Measurements from ENCODE around the gene FICD. TPM values are rescaled to one million over a fixed set of nuclear protein-coding genes. Genes with fewer than 3 reads are reported as not detected.

Gene FICD
- total and polyA plus RNA-seq, 10 donors, result 1.1 to 12.7 (median 7.7) TPM

DNA sequence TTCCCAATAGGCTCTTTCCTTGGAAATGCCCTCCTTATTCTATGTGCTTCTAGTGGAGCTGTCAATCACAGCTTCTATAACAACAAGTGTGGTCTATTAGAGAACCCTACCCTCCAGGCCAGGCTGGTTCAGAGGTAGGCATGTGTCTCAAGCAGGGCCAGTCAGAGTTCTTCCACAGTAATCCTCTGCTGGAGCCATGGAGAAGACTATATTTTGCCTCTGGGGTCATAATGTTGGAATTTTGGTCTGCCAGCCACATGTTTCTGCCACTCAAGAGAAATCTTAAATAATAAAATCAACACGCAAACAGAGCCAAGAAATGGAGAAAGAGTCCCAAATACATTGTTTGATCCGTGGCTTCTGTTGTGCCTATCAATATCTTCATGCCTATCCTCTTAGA lies 23.8 kb upstream of the FICD start:
- DNase-seq, result no peak
- no peak overlapping the region for H3K4me3 ChIP-seq
- peaks cover 0 to 14% (median 8%) of the 10 kb centered on the region in 8 donors for H3K9me3 ChIP-seq
- no peaks in the 10 kb centered on the region for H3K4me1 ChIP-seq
- no peaks in the 10 kb centered on the region for H3K36me3 ChIP-seq
- intact Hi-C loops (cut with DNase I; ENCODE audit: low total_unique reads), result no loop called here
- H3K27ac ChIP-seq, result no peak overlapping the region
- H3K27me3 ChIP-seq (replicated peaks in 1 of 7), result peaks cover 0 to 29% (median 0%) of the 10 kb centered on the region in 7 donors
- WGBS, 5 donors, result 61 to 84% (median 75%) methylated on average over 2 of the region's 2 CpGs
- TF ChIP-seq POLR2AphosphoS5 (IDR thresholded peaks at IDR 0.05), result no peak
- TF ChIP-seq POLR2A (IDR thresholded peaks at IDR 0.05), result no peak
- TF ChIP-seq, protein P1, sequence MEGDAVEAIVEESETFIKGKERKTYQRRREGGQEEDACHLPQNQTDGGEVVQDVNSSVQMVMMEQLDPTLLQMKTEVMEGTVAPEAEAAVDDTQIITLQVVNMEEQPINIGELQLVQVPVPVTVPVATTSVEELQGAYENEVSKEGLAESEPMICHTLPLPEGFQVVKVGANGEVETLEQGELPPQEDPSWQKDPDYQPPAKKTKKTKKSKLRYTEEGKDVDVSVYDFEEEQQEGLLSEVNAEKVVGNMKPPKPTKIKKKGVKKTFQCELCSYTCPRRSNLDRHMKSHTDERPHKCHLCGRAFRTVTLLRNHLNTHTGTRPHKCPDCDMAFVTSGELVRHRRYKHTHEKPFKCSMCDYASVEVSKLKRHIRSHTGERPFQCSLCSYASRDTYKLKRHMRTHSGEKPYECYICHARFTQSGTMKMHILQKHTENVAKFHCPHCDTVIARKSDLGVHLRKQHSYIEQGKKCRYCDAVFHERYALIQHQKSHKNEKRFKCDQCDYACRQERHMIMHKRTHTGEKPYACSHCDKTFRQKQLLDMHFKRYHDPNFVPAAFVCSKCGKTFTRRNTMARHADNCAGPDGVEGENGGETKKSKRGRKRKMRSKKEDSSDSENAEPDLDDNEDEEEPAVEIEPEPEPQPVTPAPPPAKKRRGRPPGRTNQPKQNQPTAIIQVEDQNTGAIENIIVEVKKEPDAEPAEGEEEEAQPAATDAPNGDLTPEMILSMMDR (IDR thresholded peaks at IDR 0.05 in 8 of 11, conservative IDR thresholded peaks at IDR 0.05 in 3 of 11), result no peak

- intact Hi-C loops (cut with DNase I; ENCODE audit: low total_unique reads), result no loop called here
- H3K9me3 ChIP-seq, result no peaks in the 10 kb centered on the region
These were observed 20.0 kb upstream of the FICD start for GRCh38 chr12:108495054-108495453.

DNA sequence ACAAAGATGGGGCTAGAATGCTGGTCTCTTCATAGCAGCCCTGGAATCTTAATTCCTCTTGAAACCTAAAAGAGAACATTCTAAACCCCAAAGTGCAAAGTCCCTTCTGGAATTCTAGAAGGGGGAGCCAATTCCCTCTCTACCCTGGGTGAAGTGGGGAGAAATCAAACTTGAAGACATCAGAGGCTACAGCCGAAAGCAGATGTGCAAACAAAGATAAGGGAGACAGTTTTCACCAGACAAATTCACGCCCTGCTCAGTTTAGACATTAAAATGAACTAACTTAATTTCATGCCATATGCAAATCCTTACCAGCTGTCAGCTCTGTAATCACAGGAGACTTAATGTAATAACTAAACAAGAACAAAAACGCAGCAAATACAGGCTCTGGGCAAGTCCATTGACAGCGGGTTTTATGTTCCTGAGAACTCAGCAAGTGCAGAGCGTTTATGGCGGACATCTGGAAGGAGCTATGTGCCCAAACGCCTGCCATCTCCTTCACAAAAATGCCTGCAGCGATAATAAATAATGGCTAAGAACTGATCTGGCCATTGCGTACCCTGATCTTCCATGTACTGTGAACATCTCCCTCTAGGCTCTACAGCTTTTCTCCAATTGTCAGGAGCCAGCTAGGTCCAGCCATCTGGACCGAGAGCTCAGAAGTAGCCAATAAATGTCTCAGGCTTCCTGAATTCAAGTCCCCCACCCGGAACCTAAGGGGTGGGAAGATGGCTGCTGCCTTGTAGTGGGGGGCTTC lies 19.1 kb upstream of the FICD start:
- peaks cover 0 to 42% (median 0%) of the 10 kb centered on the region in 7 donors for H3K27me3 ChIP-seq (replicated peaks in 1 of 7)
- DNase-seq, result no peak
- intact Hi-C loops (cut with DNase I; ENCODE audit: low total_unique reads), result no loop called here

More at GRCh38 chr12:108495054-108495453, 20.0 kb upstream of the FICD start:
- no peaks in the 10 kb centered on the region for H3K4me1 ChIP-seq
- H3K36me3 ChIP-seq, result no peaks in the 10 kb centered on the region
- peaks cover 0 to 46% (median 0%) of the 10 kb centered on the region in 7 donors for H3K27me3 ChIP-seq (replicated peaks in 1 of 7)
- H3K4me3 ChIP-seq, result no peak overlapping the region
- 32 to 64% (median 40%) methylated on average over 1 of the region's 1 CpG for whole genome bisulfite sequencing, 5 donors
- H3K27ac ChIP-seq, result no peak overlapping the region
- TF ChIP-seq, protein P1 (IDR thresholded peaks at IDR 0.05 in 8 of 11, conservative IDR thresholded peaks at IDR 0.05 in 3 of 11), result peak in 6 of 11 experiments; percentile 10 to 54 (median 44)
- no peak for TF ChIP-seq POLR2AphosphoS5 (IDR thresholded peaks at IDR 0.05)
- DNase-seq, result no peak

DNA sequence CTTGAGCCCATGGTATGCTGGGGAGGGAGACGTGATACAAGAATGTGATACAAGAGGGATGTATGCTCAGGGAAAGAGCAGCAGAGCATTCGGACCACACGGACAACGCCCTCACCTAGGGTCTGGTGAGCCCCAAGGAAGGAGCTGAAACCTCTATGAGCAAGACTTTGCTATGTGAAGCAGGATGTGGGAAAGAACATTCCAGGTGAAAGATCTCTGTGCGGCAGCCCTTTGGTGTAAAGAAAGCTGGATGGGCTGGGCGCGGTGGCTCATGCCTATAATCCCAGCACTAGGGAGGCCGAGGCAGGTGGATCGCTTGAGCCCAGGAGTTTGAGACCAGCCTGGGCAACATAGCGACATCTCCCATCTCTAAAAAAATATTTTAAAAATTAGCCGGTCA lies 16.9 kb upstream of the FICD start:
- Histone ChIP-seq H3K27ac (no peak overlapping the region), H3K4me1 (no peaks in the 10 kb centered on the region), H3K4me3 (no peak overlapping the region), H3K36me3 (no peaks in the 10 kb centered on the region), H3K27me3 (replicated peaks in 1 of 7) (peaks cover 0 to 42% (median 0%) of the 10 kb centered on the region in 7 donors), H3K9me3 (peaks cover 2 to 18% (median 12%) of the 10 kb centered on the region in 8 donors)
- TF ChIP-seq, protein P1 (IDR thresholded peaks at IDR 0.05 in 8 of 11, conservative IDR thresholded peaks at IDR 0.05 in 3 of 11), result no peak
- no peak for TF ChIP-seq POLR2AphosphoS5 (IDR thresholded peaks at IDR 0.05)
- no peak for TF ChIP-seq POLR2A (IDR thresholded peaks at IDR 0.05)
- no peak for DNase-seq
- intact Hi-C loops (cut with DNase I; ENCODE audit: low total_unique reads), result no loop called here
- WGBS, 5 donors, result 79 to 84% (median 83%) methylated on average over 11 of the region's 11 CpGs

More for the DNA sequence above, 19.1 kb upstream of the FICD start:
- H3K36me3 ChIP-seq, result no peaks in the 10 kb centered on the region
- 74 to 88% (median 80%) methylated on average over 11 of the region's 11 CpGs for WGBS, 5 donors
- no peak overlapping the region for H3K4me3 ChIP-seq
- H3K27ac ChIP-seq, result no peak overlapping the region
- H3K9me3 ChIP-seq, result no peaks in the 10 kb centered on the region
- TF ChIP-seq, protein P1 (IDR thresholded peaks at IDR 0.05 in 8 of 11, conservative IDR thresholded peaks at IDR 0.05 in 3 of 11), result no peak
- TF ChIP-seq POLR2AphosphoS5 (IDR thresholded peaks at IDR 0.05) (no peak), POLR2A (IDR thresholded peaks at IDR 0.05) (no peak)
- H3K4me1 ChIP-seq, result no peaks in the 10 kb centered on the region
